Spleen (tissue), 7 donors: ENCODE measurements around the gene SAT2.
"Not testable (repeated sequence)": the region's sequence is repeated elsewhere in the genome, so short reads cannot be mapped to it uniquely, and the experiment has no call there.

ENCODE experiments used
- POLR2A ChIP-seq, 3 donors: fragments of 450-650 bp; IDR thresholded peaks; one replicate each; pipeline ENCODE4 v1.5.1; 2017; ENCODE audit warnings: antibody characterized with exemption in 3 of 3, mild to moderate bottlenecking in 1 of 3
- POLR2AphosphoS5 ChIP-seq, 3 donors: sonication (generic); formaldehyde crosslinking; IDR thresholded peaks; one replicate each; pipeline ENCODE4 v1.5.1; 2017; ENCODE audit warnings: antibody characterized with exemption in 3 of 3
- TF ChIP-seq, protein P1 (sequence below), 11 experiments: fragments of 200-600 bp in 7 of 11; fragments of 450-650 bp in 4 of 11; sonication (generic) in 4 of 11; IDR thresholded peaks in 8 of 11; conservative IDR thresholded peaks in 3 of 11; 1 replicate in 7 of 11; 2 replicates in 4 of 11; pipeline versions ENCODE4 v1.4.0 to v1.8.0; 2016 to 2021; ENCODE audit warnings: antibody characterized with exemption in 11 of 11, inconsistent platforms in 4 of 11, mild to moderate bottlenecking in 1 of 11
- donor health status: DM: no; HTN: no; CAD: no; lungs with moderate emphysema.
- donor health status: DM: no; HTN: no; CAD: no.
- donor health status: DM: no; HTN: no; CAD: no.

DNA sequence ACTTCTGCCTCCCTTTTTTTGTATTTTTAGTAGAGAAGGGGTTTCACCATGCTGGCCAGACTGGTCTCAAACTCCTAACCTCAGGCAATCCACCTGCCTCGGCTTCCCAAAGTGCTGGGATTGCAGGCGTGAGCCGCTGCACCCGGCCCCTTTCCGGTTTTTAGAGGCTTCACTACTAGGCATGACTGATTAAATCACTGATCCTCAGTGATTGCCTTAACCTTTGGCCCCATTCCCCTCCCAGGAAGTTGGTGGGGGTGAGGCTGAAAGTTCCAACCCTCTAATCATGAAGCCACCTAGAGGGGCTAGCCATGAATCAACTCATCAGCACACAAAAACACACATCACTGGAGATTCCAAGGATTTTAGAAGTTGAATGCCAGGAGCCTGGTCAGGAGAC lies 30.1 kb downstream of the SAT2 start:
- not testable (repeated sequence) for TF ChIP-seq POLR2AphosphoS5, POLR2A (IDR thresholded peaks at IDR 0.05)
- TF ChIP-seq, protein P1, sequence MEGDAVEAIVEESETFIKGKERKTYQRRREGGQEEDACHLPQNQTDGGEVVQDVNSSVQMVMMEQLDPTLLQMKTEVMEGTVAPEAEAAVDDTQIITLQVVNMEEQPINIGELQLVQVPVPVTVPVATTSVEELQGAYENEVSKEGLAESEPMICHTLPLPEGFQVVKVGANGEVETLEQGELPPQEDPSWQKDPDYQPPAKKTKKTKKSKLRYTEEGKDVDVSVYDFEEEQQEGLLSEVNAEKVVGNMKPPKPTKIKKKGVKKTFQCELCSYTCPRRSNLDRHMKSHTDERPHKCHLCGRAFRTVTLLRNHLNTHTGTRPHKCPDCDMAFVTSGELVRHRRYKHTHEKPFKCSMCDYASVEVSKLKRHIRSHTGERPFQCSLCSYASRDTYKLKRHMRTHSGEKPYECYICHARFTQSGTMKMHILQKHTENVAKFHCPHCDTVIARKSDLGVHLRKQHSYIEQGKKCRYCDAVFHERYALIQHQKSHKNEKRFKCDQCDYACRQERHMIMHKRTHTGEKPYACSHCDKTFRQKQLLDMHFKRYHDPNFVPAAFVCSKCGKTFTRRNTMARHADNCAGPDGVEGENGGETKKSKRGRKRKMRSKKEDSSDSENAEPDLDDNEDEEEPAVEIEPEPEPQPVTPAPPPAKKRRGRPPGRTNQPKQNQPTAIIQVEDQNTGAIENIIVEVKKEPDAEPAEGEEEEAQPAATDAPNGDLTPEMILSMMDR (IDR thresholded peaks at IDR 0.05 in 8 of 11, conservative IDR thresholded peaks at IDR 0.05 in 3 of 11), result not testable (repeated sequence)
